Muscle layer of colon (tissue), 2 donors: ENCODE data around the gene ST7.

ENCODE experiments used
- H3K27ac ChIP-seq: one replicate; pipeline ENCODE4 v1.7.0; 2013; ENCODE audit warnings: low read depth, mild to moderate bottlenecking, low read length, moderate library complexity
- H3K27me3 ChIP-seq, 2 donors: one replicate each; pipeline ENCODE4 v1.7.0; 2013; ENCODE audit warnings: low read length in 2 of 2, mild to moderate bottlenecking in 2 of 2; ENCODE audit not compliant: insufficient read depth in 2 of 2, control insufficient read depth in 1 of 2
- H3K36me3 ChIP-seq: one replicate; pipeline ENCODE4 v1.7.0; 2013; ENCODE audit warnings: mild to moderate bottlenecking, low read length; ENCODE audit not compliant: insufficient read depth
- H3K4me1 ChIP-seq: one replicate; pipeline ENCODE4 v1.7.0; 2013; ENCODE audit warnings: mild to moderate bottlenecking, low read length; ENCODE audit not compliant: insufficient read depth
- H3K4me3 ChIP-seq, 2 donors: one replicate each; pipeline ENCODE4 v1.7.0; 2013; ENCODE audit warnings: low read length in 2 of 2, low read depth in 1 of 2, mild to moderate bottlenecking in 1 of 2, moderate library complexity in 1 of 2
- H3K9ac ChIP-seq: one replicate; pipeline ENCODE4 v1.7.0; 2013; ENCODE audit warnings: low read length
- H3K9me3 ChIP-seq: one replicate; pipeline ENCODE4 v1.7.0; 2013; ENCODE audit warnings: mild to moderate bottlenecking, low read length
- donor health status: abdominal sarcoma.
- donor health status: Adenocarcinoma of cecum.

Gene ST7

DNA sequence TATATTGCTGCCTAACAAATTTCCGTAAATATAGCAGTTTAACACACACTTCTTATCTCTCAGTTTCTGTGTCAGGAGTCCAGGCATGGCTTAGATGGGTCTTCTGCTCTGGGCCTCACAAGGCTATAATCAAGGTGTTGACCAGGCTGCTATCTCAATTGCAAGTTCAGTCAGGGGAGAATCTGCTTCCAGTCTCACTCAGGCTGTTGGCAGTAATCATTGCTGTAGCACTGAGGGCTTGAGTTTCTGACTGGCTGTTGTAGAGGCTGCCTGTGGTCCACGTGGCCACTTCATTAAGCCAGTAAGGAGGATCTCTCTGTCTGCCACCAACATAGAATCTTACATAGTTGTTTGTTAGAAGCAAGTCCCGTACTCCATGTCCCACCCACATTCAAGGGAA is 138.4 kb downstream of the ST7 start:
- Histone ChIP-seq H3K36me3 (no peaks in the 10 kb centered on the region), H3K27ac (no peak overlapping the region), H3K9ac (no peak overlapping the region), H3K4me1 (peaks cover 4% of the 10 kb centered on the region), H3K9me3 (no peaks in the 10 kb centered on the region), H3K27me3 (no peaks in the 10 kb centered on the region), H3K4me3 (no peak overlapping the region)

DNA sequence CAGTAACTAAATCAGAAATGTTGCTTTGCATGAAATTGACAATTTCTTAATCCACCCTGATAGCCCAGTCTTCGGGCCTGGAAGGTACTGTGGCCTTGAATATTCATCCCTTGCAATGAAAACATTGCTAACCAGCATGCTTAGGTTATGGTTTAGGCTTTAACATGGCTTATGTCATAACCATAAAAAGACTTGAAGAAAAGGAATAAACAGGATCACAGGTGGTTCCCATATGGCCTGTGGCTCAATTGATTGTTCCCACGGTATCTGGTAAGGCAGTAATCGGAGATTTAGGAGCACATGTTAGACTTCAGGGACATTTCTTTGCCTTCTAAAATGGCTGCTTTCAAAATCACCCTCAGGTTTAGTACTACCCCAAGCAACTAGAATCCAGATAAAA is 139.5 kb downstream of the ST7 start:
- H3K27me3 ChIP-seq = no peaks in the 10 kb centered on the region
- H3K4me3 ChIP-seq = no peak overlapping the region
- H3K4me1 ChIP-seq = peaks cover 4% of the 10 kb centered on the region
- H3K9me3 ChIP-seq = no peaks in the 10 kb centered on the region
- no peak overlapping the region for H3K9ac ChIP-seq
- no peaks in the 10 kb centered on the region for H3K36me3 ChIP-seq
- H3K27ac ChIP-seq = no peak overlapping the region

GRCh38 chr7:117094457-117094856 is 141.2 kb downstream of the ST7 start:
- Histone ChIP-seq H3K4me3 (no peak overlapping the region), H3K9me3 (no peaks in the 10 kb centered on the region), H3K27me3 (no peaks in the 10 kb centered on the region), H3K9ac (no peak overlapping the region), H3K4me1 (peaks cover 10% of the 10 kb centered on the region), H3K36me3 (no peaks in the 10 kb centered on the region), H3K27ac (no peak overlapping the region)

DNA sequence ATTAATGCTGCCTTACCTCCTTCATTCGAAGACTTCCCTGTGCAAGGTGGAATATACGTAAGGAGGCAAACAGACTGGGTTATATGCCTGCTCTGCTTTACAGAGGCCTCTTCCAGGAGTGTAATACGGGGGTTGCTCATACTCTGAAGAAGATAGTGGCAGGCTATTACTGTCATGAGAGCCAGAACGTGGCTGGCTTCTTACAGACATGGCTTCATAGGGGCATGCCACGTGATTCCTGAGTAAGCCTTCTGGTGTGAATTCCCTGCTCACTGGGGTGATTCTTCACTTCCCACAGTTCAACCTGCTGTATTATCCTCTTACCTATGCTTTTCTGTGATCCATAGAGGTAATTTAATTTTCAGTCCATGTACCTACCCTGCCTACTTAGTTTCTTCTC is 141.8 kb downstream of the ST7 start:
- Histone ChIP-seq H3K4me1 (peaks cover 10% of the 10 kb centered on the region), H3K36me3 (no peaks in the 10 kb centered on the region), H3K27ac (no peak overlapping the region), H3K9me3 (no peaks in the 10 kb centered on the region), H3K4me3 (no peak overlapping the region), H3K9ac (no peak overlapping the region), H3K27me3 (no peaks in the 10 kb centered on the region)

DNA sequence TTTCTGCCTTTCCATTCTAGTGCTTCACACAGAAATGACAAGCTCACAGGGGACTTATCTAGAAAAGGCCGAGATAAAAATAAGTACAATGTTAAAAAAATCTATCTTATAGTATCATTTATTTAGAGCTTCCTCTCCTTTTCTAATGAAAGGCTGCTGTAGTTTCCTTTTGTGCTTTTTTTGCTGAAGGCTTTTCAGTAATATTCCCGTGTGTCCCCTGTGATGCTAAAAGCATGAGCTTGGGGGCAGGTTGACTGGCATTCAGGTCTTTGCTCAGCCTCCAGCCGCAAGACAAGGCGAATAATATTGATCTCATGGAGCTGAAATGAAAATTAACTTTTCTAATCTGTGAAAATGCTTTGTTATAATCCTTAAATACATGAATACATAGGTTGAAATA is 143.0 kb downstream of the ST7 start:
- Histone ChIP-seq H3K27me3 (no peaks in the 10 kb centered on the region), H3K27ac (no peak overlapping the region), H3K4me1 (peaks cover 5% of the 10 kb centered on the region), H3K9me3 (no peaks in the 10 kb centered on the region), H3K4me3 (no peak overlapping the region), H3K9ac (no peak overlapping the region), H3K36me3 (no peaks in the 10 kb centered on the region)

DNA sequence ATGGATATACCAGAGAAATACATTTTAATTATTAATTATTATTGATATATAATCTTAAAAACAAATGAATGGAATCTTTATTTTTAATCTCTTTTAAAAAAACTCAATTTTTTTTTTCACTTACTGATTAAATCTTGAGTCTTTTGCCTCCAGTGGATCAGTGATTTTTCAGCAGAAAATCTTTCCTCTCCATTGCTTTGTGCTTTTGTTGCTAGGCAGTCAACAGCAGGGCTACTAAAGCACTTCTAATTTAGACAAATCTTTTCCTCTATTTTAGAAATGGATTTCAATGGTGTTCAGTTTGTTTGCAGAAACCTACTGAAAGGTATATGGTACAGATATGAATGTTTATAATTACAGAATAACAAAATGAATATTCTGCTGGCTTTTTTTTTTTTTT is 143.6 kb downstream of the ST7 start:
- no peaks in the 10 kb centered on the region for H3K36me3 ChIP-seq
- no peaks in the 10 kb centered on the region for H3K9me3 ChIP-seq
- no peaks in the 10 kb centered on the region for H3K27me3 ChIP-seq
- no peak overlapping the region for H3K9ac ChIP-seq
- H3K4me1 ChIP-seq = peaks cover 5% of the 10 kb centered on the region
- no peak overlapping the region for H3K27ac ChIP-seq
- no peak overlapping the region for H3K4me3 ChIP-seq

DNA sequence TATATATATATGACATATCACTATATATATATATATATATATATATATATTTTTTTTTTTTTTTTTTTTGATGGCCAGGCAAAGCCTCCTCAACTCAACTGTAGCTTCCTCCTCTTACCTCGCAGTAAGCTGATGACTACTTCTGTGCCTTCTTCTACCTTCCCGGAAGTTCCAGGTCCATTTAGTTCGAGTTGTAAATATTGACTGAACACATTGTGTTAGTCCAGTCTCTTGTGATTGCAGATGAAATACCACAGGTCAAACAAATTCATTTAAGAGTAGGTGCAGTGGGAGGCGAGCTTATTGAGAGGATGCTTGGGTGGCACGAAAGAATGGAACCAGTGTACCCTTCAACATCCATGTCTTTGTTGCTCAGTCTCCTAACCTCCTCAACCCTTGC is 144.6 kb downstream of the ST7 start:
- no peaks in the 10 kb centered on the region for H3K27me3 ChIP-seq

DNA sequence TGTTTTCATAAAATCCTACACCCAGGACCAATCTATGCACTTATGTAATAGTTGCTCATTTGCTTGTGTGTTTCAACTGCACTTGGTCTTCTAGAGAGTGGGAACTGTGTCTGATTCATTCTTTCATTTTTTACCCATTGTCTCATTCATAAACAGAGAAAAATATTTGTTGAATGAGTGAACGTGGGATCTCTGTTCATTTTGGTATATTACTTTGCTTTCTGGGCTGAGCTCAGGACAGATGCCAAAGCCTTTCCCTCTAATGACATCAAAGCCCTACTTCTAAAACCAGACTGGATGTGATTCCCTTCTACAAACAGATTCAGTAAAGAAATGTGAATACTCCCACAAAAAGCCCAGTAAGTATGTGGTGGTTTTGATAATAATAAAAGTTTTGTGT is 145.2 kb downstream of the ST7 start:
- Histone ChIP-seq H3K27me3 (no peaks in the 10 kb centered on the region), H3K4me1 (peaks cover 5% of the 10 kb centered on the region), H3K36me3 (no peaks in the 10 kb centered on the region), H3K4me3 (no peak overlapping the region), H3K9ac (no peak overlapping the region), H3K9me3 (no peaks in the 10 kb centered on the region), H3K27ac (no peak overlapping the region)

More for the DNA sequence above, 144.6 kb downstream of the ST7 start:
- H3K4me1 ChIP-seq = peaks cover 5% of the 10 kb centered on the region
- H3K27ac ChIP-seq = no peak overlapping the region
- H3K9me3 ChIP-seq = no peaks in the 10 kb centered on the region
- H3K9ac ChIP-seq = no peak overlapping the region
- no peak overlapping the region for H3K4me3 ChIP-seq
- no peaks in the 10 kb centered on the region for H3K36me3 ChIP-seq

DNA sequence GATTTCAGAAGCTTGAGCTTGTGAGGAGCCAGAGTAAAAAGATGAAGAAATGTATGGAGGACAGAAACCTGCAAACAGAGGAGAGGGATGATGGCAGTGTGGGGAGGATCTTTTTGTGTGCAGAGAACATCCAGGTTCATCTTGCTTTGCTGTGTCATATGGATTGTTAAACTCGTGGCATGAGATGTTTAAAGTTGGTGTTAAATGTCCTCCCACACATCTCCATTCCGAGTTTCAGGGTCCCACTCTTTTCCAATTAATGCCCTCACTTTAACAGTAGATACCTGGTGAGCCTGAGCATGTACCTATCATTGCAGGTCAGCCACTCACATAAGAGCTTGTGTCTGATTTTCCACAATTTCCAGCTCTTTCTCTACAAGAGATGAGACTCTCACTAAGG is 147.7 kb downstream of the ST7 start:
- Histone ChIP-seq H3K4me1 (peaks cover 5% of the 10 kb centered on the region), H3K9me3 (no peaks in the 10 kb centered on the region), H3K9ac (no peak overlapping the region), H3K27me3 (no peaks in the 10 kb centered on the region), H3K36me3 (no peaks in the 10 kb centered on the region), H3K4me3 (no peak overlapping the region), H3K27ac (no peak overlapping the region)

- Histone ChIP-seq H3K27me3 (no peaks in the 10 kb centered on the region), H3K4me3 (no peak overlapping the region), H3K27ac (no peak overlapping the region), H3K36me3 (no peaks in the 10 kb centered on the region), H3K9me3 (no peaks in the 10 kb centered on the region), H3K4me1 (peaks cover 14% of the 10 kb centered on the region), H3K9ac (no peak overlapping the region)
Observed at GRCh38 chr7:117110480-117111315, 157.4 kb downstream of the ST7 start.

- no peaks in the 10 kb centered on the region for H3K9me3 ChIP-seq
- H3K4me1 ChIP-seq = peaks cover 14% of the 10 kb centered on the region
- no peak overlapping the region for H3K4me3 ChIP-seq
- H3K9ac ChIP-seq = no peak overlapping the region
- H3K27ac ChIP-seq = no peak overlapping the region
- H3K27me3 ChIP-seq = no peaks in the 10 kb centered on the region
- no peaks in the 10 kb centered on the region for H3K36me3 ChIP-seq
Observed at GRCh38 chr7:117111535-117111934, 158.2 kb downstream of the ST7 start.

- Histone ChIP-seq H3K9ac (no peak overlapping the region), H3K36me3 (no peaks in the 10 kb centered on the region), H3K9me3 (no peaks in the 10 kb centered on the region), H3K27ac (no peak overlapping the region), H3K27me3 (no peaks in the 10 kb centered on the region), H3K4me1 (peaks cover 14% of the 10 kb centered on the region), H3K4me3 (no peak overlapping the region)
Observed at GRCh38 chr7:117112640-117113039, 159.3 kb downstream of the ST7 start.
